ENCODE measurements around the gene CDK6.

DNA sequence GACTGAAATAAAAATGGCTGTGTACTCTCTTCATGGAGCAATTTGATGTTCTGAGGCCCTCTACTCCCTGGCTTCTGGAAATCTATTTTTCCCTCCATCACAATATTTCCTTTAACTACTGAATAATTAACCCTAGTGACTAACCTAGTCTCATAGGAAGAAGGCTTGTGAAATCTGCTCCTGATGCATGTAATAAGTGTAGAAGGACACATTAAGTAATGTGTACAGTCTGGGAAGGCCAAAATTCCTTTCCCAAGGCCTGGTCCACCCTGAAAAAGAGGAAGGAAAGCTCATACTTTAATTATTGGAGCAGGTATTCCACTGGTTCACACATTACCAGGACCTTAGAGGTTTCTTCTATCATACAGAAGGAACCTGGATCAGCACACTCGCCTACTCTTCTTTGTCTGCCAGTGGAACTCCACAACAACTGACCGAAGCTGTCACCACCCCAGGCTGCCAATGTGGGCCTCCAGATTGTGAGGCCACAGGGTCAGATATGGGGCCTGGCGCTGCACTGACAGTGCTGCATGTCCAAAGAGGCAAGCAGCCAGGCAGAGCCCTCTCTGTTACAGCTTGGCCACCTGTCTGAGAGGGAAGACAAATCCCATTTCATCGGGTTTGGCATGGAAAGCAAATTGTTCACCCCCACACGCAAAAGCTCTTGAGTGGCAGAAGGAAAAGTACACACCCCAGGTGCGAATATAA lies 191.8 kb downstream of the CDK6 start:
- TF ChIP-seq, protein P1, sequence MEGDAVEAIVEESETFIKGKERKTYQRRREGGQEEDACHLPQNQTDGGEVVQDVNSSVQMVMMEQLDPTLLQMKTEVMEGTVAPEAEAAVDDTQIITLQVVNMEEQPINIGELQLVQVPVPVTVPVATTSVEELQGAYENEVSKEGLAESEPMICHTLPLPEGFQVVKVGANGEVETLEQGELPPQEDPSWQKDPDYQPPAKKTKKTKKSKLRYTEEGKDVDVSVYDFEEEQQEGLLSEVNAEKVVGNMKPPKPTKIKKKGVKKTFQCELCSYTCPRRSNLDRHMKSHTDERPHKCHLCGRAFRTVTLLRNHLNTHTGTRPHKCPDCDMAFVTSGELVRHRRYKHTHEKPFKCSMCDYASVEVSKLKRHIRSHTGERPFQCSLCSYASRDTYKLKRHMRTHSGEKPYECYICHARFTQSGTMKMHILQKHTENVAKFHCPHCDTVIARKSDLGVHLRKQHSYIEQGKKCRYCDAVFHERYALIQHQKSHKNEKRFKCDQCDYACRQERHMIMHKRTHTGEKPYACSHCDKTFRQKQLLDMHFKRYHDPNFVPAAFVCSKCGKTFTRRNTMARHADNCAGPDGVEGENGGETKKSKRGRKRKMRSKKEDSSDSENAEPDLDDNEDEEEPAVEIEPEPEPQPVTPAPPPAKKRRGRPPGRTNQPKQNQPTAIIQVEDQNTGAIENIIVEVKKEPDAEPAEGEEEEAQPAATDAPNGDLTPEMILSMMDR (IDR thresholded peaks at IDR 0.05; ENCODE audit: low read depth, low read length): no peak
- no peak for TF ChIP-seq EZH2phosphoT487 (IDR thresholded peaks at IDR 0.05; ENCODE audit: low read depth)

Measured in OCI-LY3 (cell line).